GM21360 (cell line): Measurements from ENCODE around the gene NADSYN1.

ENCODE experiments used
- ATAC-seq: cut with Tn5 transposase; IDR thresholded peaks from one replicate; pipeline ENCODE4 v1.9.1; 2021; ENCODE audit warnings: mild to moderate bottlenecking, moderate library complexity; ENCODE audit not compliant: unreplicated experiment

Gene NADSYN1

DNA sequence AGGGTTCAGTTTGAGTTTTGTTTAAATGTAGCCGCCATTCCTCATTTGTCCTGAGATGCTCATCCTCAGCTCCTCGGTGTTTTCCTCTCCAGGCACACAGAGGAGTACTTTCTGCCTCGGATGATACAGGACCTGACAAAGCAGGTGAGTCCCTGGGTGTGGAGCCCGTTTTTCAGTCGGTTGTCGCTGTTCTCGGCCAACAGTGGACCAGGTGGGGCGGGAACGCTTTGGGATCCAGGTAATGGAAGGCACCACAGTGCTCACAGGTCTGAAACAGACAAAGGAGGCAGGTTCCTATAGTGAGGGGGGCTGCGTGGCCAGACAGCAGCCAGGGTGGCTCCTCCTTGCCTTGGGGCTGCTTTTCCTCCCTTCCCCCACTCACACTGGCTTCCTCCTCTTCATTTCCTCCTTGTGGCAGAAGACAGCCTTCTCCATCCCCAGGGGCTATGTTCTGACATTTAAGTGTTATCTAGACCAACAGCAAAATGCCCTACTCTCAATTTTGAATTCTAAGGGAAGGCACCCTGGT lies 19.4 kb downstream of the NADSYN1 start:
- no peak for ATAC-seq

DNA sequence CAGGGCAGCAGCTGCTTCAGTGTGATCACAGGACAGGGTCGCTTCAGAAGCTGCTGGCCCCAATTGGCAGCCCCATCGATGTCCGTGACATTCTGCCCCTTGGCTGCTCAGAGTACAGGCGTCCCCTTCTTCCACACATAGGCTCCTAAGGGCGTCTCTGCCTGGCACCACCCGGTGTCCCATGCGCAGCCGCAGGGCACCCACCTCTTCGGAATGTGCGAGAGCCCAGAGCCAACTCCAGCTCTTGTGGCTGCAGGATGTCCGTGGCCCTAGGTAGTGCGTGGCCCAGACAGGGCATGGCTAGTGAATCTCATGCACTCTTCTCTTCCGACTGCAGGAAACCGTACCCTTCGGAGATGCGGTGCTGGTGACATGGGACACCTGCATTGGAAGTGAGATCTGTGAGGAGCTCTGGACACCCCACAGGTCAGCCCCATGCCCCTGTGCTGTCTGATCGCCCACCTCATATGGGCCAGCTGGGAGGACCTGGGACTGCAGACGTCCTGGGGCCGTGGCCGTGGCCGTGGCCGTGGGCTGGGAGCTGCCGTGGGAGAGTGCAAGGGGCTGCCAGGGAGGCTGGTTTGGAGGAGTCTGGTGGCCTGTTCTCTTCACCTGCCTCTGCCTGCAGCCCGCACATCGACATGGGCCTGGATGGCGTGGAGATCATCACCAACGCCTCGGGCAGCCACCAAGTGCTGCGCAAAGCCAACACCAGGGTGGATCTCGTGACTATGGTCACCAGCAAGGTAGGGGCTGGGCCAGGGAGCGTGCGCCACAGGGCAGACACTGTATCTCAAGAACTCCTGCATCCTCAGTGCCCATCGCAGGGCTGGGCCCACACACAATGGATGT lies 20.2 kb downstream of the NADSYN1 start:
- ATAC-seq = no peak

DNA sequence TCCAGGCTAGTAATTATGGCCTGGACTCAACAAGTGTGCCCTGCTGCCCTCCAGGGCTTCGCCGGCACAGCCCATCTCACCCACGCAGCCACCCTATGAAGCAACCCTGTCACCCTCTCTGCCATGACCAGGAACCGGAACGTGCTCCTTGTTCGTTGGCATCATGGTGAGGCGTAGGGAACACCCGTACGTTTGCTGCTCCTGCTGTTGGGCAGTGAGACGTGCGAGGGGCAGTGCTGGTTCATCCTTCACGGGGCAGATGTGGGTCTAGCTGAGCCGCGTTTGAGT lies 20.7 kb downstream of the NADSYN1 start:
- no peak for ATAC-seq

DNA sequence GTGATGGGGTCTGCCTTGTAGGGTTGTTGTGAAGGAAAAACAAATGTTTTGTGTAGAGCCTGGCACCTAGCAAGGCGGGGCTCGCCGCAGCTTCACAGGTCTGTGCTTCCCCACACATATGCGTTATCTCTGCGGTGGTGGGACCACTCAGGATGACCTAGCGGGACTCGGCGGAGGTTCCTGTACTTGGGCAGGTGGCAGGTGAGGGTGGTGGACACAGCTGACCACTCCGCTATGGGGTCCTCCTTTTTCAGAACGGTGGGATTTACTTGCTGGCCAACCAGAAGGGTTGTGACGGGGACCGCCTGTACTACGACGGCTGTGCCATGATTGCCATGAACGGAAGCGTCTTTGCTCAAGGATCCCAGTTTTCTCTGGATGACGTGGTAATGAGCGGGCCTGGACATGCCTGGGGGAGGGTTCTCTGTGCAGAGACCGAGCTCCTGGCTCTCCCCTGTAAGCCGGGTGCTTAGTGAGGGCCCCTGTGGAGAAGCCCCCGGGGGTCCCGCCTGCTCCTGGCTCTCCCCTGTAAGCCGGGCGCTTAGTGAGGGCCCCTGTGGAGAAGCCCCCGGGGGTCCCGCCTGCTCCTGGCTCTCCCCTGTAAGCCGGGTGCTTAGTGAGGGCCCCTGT lies 21.3 kb downstream of the NADSYN1 start:
- ATAC-seq = no peak

DNA sequence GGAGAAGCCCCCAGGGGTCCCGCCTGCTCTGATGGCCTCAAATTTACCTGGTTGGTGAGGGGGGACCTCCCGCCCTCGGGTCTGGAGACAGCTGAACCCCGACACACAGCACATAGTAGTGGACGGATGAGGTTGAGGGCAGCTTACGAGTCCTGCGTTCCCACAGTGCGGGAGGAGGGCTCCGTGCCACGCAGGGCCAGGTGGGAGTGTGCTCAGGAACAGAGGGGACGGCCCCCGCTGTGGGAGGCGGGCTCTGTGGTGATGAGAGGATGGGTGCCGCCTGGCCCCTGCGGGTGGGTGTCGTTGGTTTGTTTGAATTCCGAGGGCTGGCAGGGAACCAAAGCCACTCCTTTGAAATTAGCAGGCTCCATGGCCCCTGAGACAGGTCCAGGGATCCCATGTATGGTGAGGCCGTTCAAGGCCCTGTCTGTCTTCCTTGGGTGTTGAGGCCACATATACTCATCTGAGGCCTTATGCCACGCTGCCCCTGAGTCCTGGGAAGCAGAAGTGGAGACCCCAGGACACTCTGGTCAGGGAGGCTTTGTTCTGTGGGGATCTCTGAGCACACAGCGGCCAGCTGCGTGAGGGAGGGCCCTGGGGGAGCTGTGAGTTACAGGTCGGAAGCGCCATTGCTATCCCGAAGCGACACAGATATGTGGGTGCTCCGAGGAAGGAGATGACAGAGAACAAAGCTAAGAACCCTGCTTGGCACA lies 21.9 kb downstream of the NADSYN1 start:
- ATAC-seq = no peak

DNA sequence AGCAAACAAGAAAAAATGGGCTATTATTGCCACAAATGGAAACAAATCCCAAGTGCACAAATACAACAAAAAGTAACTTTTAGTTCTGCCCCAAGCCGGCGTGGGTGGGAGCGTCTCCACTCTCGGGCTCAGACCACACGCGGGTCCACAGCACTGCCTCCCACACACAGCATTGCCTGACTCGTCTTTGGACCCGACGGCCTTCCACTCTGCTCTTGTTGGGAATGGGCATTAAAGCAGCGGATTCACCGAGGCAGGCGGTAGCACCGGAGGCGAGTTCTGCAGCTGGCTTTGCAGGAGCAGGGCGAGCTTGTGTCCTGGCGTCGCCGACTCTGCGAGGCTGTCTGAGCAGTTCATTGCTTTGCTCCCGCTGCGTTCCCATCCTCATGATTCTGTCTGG lies 23.0 kb downstream of the NADSYN1 start:
- no peak for ATAC-seq

DNA sequence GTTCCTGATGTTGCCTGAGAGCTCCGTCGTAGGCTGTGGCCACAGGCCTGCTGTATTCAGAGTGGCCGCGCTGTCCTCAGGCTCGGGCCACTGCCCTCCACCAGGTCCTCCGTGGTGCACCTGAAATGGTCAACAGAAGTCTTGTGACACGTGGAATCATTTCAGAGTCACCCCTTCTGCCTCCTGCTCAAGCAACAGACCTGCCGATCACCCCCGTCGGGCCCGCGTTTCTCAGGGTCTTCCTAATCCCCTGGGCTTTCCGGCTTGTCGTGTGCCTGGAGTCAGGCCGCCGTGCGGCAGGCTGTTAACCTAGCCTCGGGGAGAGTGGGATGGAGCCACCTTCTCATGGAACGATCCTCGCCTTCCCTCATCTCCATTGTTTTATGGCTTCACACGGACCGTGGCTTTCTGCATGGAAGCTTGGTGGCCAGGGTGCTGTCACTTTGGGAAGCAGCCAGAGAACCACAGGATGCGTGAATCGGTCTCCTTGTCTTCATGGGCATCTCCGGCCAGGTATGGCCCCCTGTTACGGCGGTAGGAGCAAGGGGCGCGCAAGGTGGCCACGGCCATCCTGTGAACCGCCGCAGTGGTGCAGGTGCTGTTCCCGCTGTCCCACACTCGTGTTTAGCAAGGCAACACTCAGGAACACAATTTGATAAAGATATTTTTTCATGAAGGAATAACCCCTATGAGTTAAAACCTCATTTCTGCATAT lies 24.1 kb downstream of the NADSYN1 start:
- no peak for ATAC-seq

DNA sequence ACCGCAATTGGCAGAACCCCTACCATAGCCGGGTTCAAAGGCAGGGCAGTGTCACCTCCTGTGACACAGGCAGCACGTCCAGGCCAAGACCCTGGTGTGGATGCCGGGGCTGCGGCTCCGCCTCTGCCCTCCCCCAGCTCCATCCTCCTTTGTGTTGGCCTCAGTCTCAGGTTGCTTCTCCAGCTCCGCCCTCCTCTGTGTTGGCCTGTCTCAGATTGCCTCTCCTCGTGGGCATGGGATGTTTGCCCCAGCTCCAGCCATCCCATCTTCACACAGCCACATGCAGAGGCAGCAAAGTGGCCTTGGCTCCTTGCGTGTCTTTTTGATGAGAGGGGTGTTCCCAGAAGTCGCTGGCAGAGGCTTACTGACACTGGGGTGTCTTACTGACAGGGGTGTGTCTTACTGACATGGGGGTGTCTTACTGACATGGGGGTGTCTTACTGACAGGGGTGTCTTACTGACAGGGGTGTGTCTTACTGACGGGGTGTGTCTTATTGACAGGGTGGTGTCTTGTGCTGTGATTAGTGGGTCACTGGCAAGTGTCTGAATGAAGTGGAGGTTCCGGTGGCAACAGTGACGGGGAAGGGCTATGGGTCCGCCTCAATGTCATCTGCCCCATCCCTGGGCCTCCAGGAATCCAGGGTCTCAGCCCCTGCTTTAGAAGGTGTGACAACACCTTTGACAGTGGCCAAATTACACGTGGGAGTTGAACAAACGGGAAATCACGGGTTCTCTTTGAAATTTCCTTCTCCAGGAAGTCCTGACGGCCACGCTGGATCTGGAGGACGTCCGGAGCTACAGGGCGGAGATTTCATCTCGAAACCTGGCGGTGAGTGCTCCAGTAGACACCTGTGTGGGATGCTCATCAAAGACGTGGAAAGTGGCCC lies 24.9 kb downstream of the NADSYN1 start:
- ATAC-seq = no peak

DNA sequence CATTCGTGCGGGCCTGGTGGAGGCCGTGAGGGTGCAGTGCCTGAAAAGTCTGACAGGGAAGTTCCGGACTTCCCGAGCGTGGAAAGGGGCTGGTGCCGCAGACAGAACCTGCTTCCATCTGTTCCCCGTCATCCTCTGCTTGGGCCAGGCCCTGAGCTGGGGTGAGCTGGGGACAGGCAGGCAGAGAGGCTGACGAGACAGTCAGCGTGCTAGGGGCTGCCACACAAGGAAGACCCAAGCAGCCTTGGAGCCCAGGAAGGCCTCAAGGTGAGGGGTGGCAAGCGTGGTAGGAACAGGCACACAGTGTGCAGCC lies 25.5 kb downstream of the NADSYN1 start:
- ATAC-seq = no peak

DNA sequence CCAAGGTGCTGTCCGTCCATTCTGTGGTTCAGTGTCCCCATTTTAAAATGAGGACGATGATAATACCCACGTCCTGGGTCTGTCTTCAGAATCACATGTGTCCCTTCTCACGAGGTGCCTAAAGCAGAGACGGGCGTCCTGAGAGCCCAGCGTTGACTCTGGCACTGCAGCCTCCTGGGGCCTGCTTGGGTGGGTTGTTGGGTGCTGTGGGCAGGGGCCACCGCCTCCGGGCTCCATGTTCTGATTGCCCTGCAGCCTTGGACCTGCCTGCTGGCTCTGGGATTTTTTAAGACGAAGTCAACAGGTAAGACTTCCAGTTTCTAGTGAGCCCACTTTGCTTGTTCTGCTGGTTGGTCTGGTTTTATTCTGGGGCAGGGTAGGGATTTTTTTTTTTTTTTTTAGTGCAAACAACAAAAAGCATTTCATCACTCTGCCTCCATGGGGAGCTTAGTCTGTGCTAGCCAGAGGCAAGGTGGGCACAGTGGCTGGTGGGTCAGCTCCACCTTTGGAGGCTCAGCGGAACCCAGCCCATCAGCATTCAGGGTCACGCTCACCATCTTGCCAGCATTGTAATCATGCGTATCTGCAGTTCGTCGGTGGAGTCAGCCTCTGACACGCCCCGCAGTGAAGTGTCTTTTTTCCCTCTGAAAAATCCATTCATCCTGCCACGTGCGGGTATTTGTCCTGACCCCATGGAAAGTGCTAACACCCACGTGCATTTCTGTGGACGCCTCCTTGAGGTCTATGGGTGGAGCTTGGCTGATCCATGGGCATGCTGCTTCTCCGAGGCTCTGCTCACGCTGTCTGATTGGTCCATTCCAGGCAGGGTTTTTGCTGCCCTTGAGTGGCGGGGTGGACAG lies 28.3 kb downstream of the NADSYN1 start:
- no peak for ATAC-seq

DNA sequence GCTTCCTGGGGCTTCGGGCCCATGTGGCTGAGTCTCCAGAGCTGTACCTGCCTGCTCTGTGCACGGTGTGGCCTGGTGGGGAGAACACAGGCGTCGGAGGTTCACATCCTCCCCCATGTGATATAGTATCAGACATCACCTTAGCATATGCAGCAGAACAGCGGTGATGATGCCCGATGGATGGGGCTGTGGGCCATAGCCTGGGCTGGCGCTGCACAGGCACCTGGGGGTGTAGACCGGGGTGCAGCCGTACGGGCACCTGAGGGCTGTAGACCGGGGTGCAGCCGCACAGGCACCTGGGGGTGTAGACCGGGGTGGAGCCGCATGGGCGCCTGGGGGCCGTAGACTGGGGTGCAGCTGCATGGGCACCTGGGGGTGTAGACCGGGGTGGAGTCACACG lies 29.2 kb downstream of the NADSYN1 start:
- no peak for ATAC-seq

DNA sequence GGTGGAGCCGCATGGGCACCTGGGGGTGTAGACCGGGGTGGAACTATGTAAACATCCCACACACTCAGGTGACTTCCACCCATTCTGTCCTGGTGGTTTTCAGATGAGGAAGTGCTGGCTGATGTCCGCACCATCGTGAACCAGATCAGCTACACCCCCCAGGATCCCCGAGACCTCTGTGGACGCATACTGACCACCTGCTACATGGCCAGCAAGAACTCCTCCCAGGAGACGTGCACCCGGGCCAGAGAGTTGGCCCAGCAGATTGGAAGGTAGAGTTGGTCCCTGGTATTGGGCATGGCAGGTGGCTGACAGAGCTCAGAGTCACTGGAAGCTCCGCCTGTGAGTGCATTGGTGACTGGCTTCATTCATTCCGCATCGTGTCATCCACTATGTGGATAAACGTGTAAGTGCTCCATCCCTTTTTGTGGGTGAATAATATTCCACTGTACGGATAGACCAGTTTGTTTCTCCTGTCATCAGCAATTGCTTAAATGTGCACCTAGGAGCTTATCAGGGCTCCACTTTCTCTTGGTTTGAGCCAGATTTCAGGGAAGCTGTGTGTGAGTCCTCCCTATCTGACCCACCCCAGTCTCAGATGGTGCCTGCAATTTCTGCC lies 29.9 kb downstream of the NADSYN1 start:
- ATAC-seq = no peak

DNA sequence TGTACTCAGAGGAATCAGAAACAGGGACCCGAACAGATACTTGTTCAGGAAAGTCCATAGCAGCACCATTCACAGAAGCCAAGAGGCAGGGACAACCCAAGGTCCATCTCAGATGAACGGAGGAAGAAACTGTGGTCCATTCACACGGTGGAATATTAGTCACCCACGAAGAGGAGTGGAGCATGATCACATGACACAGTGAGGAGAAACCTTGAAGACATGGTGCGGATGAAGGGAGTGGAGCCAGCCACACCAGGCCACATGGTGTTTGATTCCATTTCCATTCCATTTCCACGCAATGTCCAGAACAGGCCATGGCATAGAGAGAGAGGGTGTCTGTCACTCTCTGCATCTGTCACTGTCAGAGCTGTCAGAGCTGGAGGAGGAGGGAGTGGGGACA lies 30.7 kb downstream of the NADSYN1 start:
- ATAC-seq = no peak

DNA sequence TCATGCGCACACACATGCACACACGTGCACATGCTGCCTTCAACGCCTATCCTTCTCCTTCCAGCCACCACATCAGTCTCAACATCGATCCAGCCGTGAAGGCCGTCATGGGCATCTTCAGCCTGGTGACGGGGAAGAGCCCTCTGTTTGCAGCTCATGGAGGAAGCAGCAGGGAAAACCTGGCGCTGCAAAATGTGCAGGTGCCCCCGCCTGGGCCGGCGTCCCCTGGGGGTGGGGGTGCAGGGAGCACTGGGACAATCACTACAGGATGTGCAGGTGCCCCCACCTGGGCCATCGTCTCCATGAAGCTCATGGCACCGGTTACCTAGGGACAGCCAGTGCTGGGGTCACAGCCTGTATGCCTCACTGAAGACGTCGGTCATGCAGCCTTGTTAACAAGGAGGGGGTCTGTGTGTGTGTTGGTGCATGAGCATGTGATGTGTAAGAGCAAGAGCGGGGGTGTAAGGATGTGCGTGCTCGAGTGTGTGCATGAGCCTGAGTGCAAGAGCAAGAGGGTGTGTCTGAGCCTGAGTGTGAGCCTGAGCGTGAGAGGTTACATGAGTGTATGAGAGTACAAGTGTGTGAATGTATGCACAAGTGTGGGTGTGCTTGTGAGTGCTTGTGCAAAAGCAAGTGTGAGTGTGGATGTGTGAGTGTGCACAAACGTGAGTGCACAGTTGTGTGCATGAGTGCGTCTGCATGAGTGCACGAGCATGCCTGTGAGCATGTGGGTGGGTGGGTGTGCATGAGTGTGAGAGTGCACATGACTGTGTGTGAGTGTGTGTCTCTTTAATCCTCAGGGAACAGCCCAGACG lies 31.5 kb downstream of the NADSYN1 start:
- no peak for ATAC-seq

DNA sequence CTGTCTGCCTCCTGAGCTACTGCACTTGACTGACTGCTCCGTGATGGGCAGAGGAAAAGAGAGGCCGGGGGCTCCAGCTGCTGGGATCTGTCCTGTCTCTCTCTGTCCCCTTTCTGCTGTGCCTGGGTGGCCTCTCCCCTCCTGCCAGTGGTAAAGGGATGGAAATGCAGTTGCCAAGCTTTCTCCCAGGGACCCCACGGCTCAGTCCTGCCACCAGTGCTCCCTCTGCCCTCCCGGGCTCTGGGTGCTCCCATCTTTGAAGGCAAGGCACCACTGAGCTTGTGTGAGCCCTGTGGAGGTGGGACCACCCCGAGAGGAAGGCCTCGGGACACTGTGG lies 32.0 kb downstream of the NADSYN1 start:
- no peak for ATAC-seq

DNA sequence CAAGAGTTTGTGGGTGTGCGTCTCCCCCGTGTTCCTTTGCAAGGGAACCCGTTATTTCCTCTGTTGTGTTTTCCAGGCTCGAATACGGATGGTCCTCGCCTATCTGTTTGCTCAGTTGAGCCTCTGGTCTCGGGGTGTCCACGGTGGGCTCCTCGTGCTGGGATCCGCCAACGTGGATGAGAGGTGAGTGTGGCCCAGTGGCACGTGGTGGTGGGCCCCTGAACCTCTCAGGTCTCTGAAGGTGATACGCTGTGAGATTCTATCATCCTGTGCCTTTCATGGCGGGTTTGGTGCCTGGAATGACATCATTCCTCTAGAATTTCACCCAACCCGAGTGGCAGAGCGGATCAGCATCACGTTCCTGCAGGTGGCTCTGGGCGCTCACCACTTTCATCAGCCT lies 32.5 kb downstream of the NADSYN1 start:
- no peak for ATAC-seq

DNA sequence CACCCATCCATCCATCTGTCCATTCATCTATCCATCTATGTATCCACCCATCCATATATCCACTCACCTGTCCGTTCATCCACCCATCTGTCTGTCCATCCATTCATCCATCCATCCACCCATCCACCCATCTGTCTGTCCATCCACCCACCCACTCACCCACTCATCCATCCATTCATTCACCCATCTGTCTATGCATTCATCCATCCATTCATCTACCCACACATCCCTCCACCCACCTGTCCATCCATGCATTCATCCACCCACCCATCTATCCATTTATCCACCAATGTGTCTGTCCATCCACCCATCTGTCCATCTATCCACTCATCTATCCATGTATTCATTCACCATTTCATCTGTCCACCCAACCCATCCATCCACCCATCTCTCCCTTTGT lies 33.3 kb downstream of the NADSYN1 start:
- ATAC-seq = no peak

DNA sequence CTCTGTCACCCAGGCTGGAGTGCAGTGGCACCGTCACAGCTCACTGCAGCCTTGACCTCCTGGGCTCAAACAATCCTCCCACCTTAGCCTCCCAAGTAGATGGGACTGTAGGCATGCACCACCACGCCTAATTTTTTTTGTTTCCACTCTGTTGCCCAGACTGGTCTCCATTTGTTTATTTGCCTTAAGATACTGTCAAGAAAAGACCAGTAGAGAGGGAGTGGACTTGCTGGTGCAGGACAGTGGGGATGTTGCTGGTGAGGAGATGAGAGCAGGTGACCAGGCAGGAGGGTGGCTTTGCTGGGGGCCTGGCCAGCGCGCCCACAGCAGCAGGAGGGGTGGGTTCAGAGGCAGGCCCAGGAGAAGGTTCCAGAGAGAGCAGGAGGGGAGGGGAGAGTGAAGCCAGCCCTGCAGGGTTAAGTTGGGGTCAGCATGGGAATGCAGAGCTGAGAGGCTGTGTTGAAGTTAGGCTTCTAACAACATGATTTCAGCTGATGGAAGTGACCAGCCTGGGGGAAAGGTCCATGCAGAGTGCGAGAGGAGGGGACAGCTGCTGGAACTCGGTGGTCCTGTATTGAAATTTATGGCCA lies 35.8 kb downstream of the NADSYN1 start:
- no peak for ATAC-seq
